WI38 (cell line): ENCODE data around the gene CDK4.

Experiments
- H3K4me3 ChIP-seq: 2 replicates; pipeline ENCODE4 v1.5.1; 2011; ENCODE audit warnings: low read depth, mild to moderate bottlenecking, control low read depth, low read length
- TF ChIP-seq, protein P1 (sequence below): IDR thresholded peaks from 2 replicates; pipeline ENCODE4 v1.5.1; 2012; ENCODE audit warnings: low read depth, mild to moderate bottlenecking, control low read depth, low read length

Gene CDK4

GRCh38 chr12:57766464-57767304 lies 14.6 kb upstream of the CDK4 start, which contains the start of gene CYP27B1:
CYP27B1 (minus strand) TSS chr12:57767078; CDS start chr12:57767041, 37 bp downstream.
- TF ChIP-seq, protein P1, sequence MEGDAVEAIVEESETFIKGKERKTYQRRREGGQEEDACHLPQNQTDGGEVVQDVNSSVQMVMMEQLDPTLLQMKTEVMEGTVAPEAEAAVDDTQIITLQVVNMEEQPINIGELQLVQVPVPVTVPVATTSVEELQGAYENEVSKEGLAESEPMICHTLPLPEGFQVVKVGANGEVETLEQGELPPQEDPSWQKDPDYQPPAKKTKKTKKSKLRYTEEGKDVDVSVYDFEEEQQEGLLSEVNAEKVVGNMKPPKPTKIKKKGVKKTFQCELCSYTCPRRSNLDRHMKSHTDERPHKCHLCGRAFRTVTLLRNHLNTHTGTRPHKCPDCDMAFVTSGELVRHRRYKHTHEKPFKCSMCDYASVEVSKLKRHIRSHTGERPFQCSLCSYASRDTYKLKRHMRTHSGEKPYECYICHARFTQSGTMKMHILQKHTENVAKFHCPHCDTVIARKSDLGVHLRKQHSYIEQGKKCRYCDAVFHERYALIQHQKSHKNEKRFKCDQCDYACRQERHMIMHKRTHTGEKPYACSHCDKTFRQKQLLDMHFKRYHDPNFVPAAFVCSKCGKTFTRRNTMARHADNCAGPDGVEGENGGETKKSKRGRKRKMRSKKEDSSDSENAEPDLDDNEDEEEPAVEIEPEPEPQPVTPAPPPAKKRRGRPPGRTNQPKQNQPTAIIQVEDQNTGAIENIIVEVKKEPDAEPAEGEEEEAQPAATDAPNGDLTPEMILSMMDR: no peak
- peak within 1 kb of the TSS; percentile 29; the same call in 1 of the 2 replicates for H3K4me3 ChIP-seq

DNA sequence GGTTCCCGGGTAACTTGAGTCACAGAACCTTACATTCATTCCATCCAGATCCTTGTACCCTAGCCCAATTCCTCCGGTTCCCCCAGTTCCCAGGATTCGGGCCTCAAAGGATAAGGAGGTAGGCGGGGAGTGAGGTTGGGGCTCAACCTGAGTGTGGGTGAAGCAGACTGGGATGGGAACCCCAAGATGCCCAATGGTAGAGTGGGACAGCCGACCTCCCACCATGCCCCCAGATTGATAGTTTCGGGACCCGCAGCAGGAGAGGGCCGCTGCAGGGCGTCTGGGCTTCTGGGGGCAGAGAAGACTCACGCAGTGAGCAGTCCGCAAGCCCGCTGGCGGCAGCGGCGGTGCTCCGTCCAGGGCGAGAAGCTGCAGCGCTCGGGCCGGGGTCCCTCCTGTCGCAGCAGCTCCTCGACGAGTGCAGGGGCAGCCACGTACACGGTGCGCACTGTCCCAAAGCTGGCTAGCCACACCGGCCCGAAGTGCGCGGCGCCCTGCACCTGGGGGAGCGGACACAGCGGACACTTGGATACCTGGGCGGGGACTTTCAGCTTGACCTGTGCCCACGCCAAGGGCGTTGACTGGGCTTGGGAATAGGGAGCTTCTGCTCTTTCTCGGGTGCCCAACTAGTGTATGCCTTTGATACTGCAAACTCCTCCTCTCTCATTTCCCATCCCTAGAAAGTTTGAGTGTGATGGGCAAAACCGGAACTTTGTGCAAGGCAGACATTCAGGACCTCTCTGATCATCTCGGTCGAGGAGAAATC lies 13.8 kb upstream of the CDK4 start:
- TF ChIP-seq, protein P1: no peak
- no peak overlapping the region; the same call in 1 of the 2 replicates for H3K4me3 ChIP-seq

DNA sequence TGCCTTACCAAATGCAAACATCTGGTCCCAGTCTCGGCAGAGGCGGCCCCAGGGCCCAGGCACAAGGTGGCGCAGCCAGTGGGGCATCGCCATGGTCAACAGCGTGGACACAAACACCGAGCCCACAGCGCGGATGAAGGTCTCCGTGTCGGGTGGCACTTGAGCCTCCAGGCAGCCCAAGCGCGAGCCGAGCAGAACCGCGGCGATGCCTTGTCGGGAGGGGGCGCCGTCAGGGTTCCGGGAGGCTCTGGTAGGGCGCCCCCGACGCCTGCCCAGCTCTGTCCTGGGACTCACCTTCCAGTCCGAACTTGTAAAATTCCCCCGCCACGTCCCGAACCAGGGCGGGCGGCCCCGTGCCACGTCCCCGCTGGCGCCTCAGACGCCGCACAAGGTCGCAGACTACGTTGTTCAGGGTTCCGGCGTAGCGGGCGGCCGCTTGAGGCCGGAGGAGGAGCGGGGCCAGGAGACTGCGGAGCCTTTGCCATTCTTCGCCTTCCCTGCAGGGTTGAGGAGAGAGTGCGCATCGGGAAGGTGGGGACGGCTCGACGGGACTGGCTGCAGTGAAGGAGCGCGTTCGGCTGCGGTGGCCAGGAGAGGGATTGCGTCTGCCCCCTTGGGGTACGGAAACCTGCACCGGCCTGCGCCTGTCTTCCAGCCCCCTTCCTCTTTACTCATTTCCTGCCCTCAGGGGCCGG lies 13.0 kb upstream of the CDK4 start:
- H3K4me3 ChIP-seq: peak overlapping the region; percentile 44
- TF ChIP-seq, protein P1: peak; percentile 12; the same call in 1 of the 2 replicates

- H3K4me3 ChIP-seq: no peak overlapping the region; the same call in 1 of the 2 replicates
- TF ChIP-seq, protein P1: no peak
Measured at GRCh38 chr12:57764662-57765002, 12.5 kb upstream of the CDK4 start.

DNA sequence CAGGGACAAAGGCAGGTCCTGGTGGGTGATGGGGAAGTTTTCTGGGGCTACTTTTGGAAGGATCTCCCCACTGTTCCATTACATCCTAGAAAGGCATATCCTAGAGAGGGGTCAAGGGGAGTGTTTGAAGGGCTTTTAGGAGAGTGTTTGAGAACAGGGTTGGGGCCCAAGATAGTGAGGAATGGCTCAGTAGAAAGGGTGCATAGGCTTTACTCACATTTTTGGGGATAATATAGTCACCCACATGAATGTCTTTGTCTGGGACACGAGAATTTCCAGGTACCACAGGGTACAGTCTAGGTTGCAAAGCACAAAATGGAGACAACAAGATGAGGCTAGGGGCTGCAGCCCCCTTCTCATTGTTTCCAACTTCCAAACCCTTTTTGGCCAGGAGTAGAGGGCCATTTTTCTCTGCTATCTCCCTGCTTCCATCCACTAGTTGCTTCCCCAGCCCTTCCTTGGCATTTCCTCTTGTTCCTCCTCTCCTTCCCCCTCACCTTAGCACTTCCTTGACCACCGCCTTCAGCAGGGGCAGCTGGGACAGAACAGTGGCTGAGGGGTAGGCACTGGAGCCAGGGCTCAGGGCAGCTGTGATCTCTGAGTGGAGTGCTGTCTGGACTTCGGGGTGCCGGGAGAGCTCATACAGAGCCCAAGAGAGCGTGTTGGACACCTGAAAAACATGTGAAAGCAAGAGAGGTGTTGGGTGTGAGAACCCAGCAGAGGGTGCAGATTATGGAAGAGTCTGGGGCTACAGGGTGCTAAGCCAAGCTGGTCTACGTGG lies 12.0 kb upstream of the CDK4 start:
- H3K4me3 ChIP-seq: no peak overlapping the region
- TF ChIP-seq, protein P1: no peak

GRCh38 chr12:57762463-57762862 lies 10.4 kb upstream of the CDK4 start:
- H3K4me3 ChIP-seq: no peak overlapping the region
- TF ChIP-seq, protein P1: no peak
